Central memory CD8-positive, alpha-beta T cell (primary cell): Measurements from ENCODE around the gene DOCK8.
A peak's percentile ranks its signal among the peaks of the same experiment; 100 is the strongest.

Source experiments
- ATAC-seq: fragments of 150-1000 bp; cut with Tn5 transposase; replicated peaks from 2 replicates; pipeline ENCODE4 v1.10.0; 2022; ENCODE audit warnings: mild to moderate bottlenecking, moderate FRiP score, moderate number of reproducible peaks; ENCODE audit not compliant: poor library complexity, severe bottlenecking; ENCODE audit errors: extremely low read depth
- DNase-seq, 2 donors: peaks; one replicate each; pipeline ENCODE4 v3.0.0; 2021; ENCODE audit warnings: low spot score in 2 of 2
- H3K27ac Mint-ChIP-seq: one replicate; pipeline ENCODE4 v1.8.0; 2022; ENCODE audit warnings: low read depth, mild to moderate bottlenecking, moderate library complexity, mixed read lengths
- H3K27me3 Mint-ChIP-seq: one replicate; pipeline ENCODE4 v1.8.0; 2022; ENCODE audit warnings: mixed read lengths
- H3K36me3 Mint-ChIP-seq: one replicate; pipeline ENCODE4 v1.8.0; 2022; ENCODE audit warnings: mild to moderate bottlenecking, moderate library complexity, mixed read lengths; ENCODE audit not compliant: insufficient read depth
- H3K4me1 Mint-ChIP-seq: one replicate; pipeline ENCODE4 v1.8.0; 2022; ENCODE audit warnings: mixed read lengths
- H3K4me3 Mint-ChIP-seq: one replicate; pipeline ENCODE4 v1.8.0; 2022; ENCODE audit warnings: mild to moderate bottlenecking, moderate library complexity, mixed read lengths
- H3K9me3 Mint-ChIP-seq: one replicate; pipeline ENCODE4 v1.8.0; 2022; ENCODE audit warnings: mixed read lengths

Gene DOCK8

GRCh38 chr9:477193-477592 is 262.5 kb downstream of the DOCK8 start:
- Mint-ChIP-seq H3K36me3 (no peaks in the 10 kb centered on the region), H3K27me3 (no peaks in the 10 kb centered on the region), H3K4me3 (no peak overlapping the region), H3K27ac (no peak overlapping the region), H3K9me3 (no peaks in the 10 kb centered on the region), H3K4me1 (no peaks in the 10 kb centered on the region)
- no peak for ATAC-seq
- DNase-seq = no peak

- Mint-ChIP-seq H3K4me1 (no peaks in the 10 kb centered on the region), H3K27ac (no peak overlapping the region), H3K36me3 (no peaks in the 10 kb centered on the region), H3K27me3 (no peaks in the 10 kb centered on the region), H3K9me3 (no peaks in the 10 kb centered on the region), H3K4me3 (no peak overlapping the region)
- no peak for DNase-seq
- ATAC-seq = no peak
Measured at GRCh38 chr9:479304-479970, 264.8 kb downstream of the DOCK8 start.

GRCh38 chr9:479971-480350 is 265.3 kb downstream of the DOCK8 start:
- H3K9me3 Mint-ChIP-seq = no peaks in the 10 kb centered on the region
- H3K36me3 Mint-ChIP-seq = no peaks in the 10 kb centered on the region
- H3K27me3 Mint-ChIP-seq = no peaks in the 10 kb centered on the region
- no peak overlapping the region for H3K4me3 Mint-ChIP-seq
- no peaks in the 10 kb centered on the region for H3K4me1 Mint-ChIP-seq
- H3K27ac Mint-ChIP-seq = no peak overlapping the region
- DNase-seq (no peak), ATAC-seq (no peak)

GRCh38 chr9:482739-483138 is 268.1 kb downstream of the DOCK8 start:
- no peak overlapping the region for H3K27ac Mint-ChIP-seq
- H3K4me3 Mint-ChIP-seq = no peak overlapping the region
- no peaks in the 10 kb centered on the region for H3K36me3 Mint-ChIP-seq
- H3K9me3 Mint-ChIP-seq = no peaks in the 10 kb centered on the region
- no peak for ATAC-seq
- H3K4me1 Mint-ChIP-seq = no peaks in the 10 kb centered on the region
- no peaks in the 10 kb centered on the region for H3K27me3 Mint-ChIP-seq
- DNase-seq = no peak

- no peak overlapping the region for H3K4me3 Mint-ChIP-seq
- no peak for ATAC-seq
- no peaks in the 10 kb centered on the region for H3K27me3 Mint-ChIP-seq
- no peak for DNase-seq
- peaks cover 5% of the 10 kb centered on the region for H3K4me1 Mint-ChIP-seq
- no peaks in the 10 kb centered on the region for H3K36me3 Mint-ChIP-seq
- H3K9me3 Mint-ChIP-seq = no peaks in the 10 kb centered on the region
- H3K27ac Mint-ChIP-seq = no peak overlapping the region
Measured at GRCh38 chr9:486156-486555, 271.5 kb downstream of the DOCK8 start.

- peaks cover 1% of the 10 kb centered on the region for H3K36me3 Mint-ChIP-seq
- no peaks in the 10 kb centered on the region for H3K27me3 Mint-ChIP-seq
- no peak overlapping the region for H3K27ac Mint-ChIP-seq
- DNase-seq = no peak
- ATAC-seq = no peak
- H3K4me3 Mint-ChIP-seq = no peak overlapping the region
- no peaks in the 10 kb centered on the region for H3K9me3 Mint-ChIP-seq
- peaks cover 5% of the 10 kb centered on the region for H3K4me1 Mint-ChIP-seq
Measured at GRCh38 chr9:487429-487828, 272.8 kb downstream of the DOCK8 start.

GRCh38 chr9:488448-488847 is 273.8 kb downstream of the DOCK8 start:
- H3K36me3 Mint-ChIP-seq = peaks cover 1% of the 10 kb centered on the region
- no peaks in the 10 kb centered on the region for H3K9me3 Mint-ChIP-seq
- no peaks in the 10 kb centered on the region for H3K27me3 Mint-ChIP-seq
- ATAC-seq (no peak), DNase-seq (no peak)
- H3K4me3 Mint-ChIP-seq = no peak overlapping the region
- peaks cover 5% of the 10 kb centered on the region for H3K4me1 Mint-ChIP-seq
- H3K27ac Mint-ChIP-seq = peak overlapping the region; percentile 35

- no peak for DNase-seq
- H3K27me3 Mint-ChIP-seq = peaks cover 6% of the 10 kb centered on the region
- H3K4me1 Mint-ChIP-seq = peaks cover 5% of the 10 kb centered on the region
- no peaks in the 10 kb centered on the region for H3K9me3 Mint-ChIP-seq
- ATAC-seq = no peak
- H3K36me3 Mint-ChIP-seq = peaks cover 1% of the 10 kb centered on the region
- H3K27ac Mint-ChIP-seq = no peak overlapping the region
- H3K4me3 Mint-ChIP-seq = no peak overlapping the region
Measured at GRCh38 chr9:489198-490197, 274.8 kb downstream of the DOCK8 start.

GRCh38 chr9:494764-495163 is 280.1 kb downstream of the DOCK8 start:
- Mint-ChIP-seq H3K36me3 (peaks cover 3% of the 10 kb centered on the region), H3K9me3 (no peaks in the 10 kb centered on the region), H3K4me3 (no peak overlapping the region), H3K4me1 (no peaks in the 10 kb centered on the region), H3K27me3 (peaks cover 35% of the 10 kb centered on the region), H3K27ac (no peak overlapping the region)
- DNase-seq = no peak
- no peak for ATAC-seq

- Mint-ChIP-seq H3K27me3 (peaks cover 35% of the 10 kb centered on the region), H3K4me3 (no peak overlapping the region), H3K4me1 (no peaks in the 10 kb centered on the region), H3K27ac (no peak overlapping the region), H3K9me3 (no peaks in the 10 kb centered on the region), H3K36me3 (peaks cover 3% of the 10 kb centered on the region)
- ATAC-seq (no peak), DNase-seq (no peak)
Measured at GRCh38 chr9:495739-496138, 281.1 kb downstream of the DOCK8 start.

- Mint-ChIP-seq H3K27me3 (peaks cover 30% of the 10 kb centered on the region), H3K9me3 (no peaks in the 10 kb centered on the region), H3K27ac (peak overlapping the region; percentile 79), H3K4me3 (peak overlapping the region; percentile 85), H3K36me3 (peaks cover 2% of the 10 kb centered on the region), H3K4me1 (peaks cover 12% of the 10 kb centered on the region)
- ATAC-seq = no peak
- DNase-seq = no peak
Measured at GRCh38 chr9:503326-503725, 288.7 kb downstream of the DOCK8 start.

- DNase-seq (peak; percentile 55), ATAC-seq (peak; percentile 73)
- Mint-ChIP-seq H3K9me3 (no peaks in the 10 kb centered on the region), H3K27ac (peak within 1 kb of the TSS; percentile 79), H3K4me1 (peaks cover 12% of the 10 kb centered on the region), H3K4me3 (peak within 1 kb of the TSS; percentile 85), H3K36me3 (peaks cover 2% of the 10 kb centered on the region), H3K27me3 (peaks cover 26% of the 10 kb centered on the region)
Measured at GRCh38 chr9:503881-504852, 289.5 kb downstream of the DOCK8 start, which contains the start of gene KANK1. Gene KANK1 (plus strand): TSS chr9:504695.
